Lower lobe of right lung (tissue), 2 donors: ENCODE measurements around the gene SNRPA. TPM values are rescaled to one million over a fixed set of nuclear protein-coding genes. Genes with fewer than 3 reads are reported as not detected.
"Not testable (repeated sequence)": the region's sequence is repeated elsewhere in the genome, so short reads cannot be mapped to it uniquely, and the experiment has no call there.

ENCODE experiments used
- ATAC-seq, 2 donors: fragments of 200-7000 bp; cut with Tn5 transposase; one replicate each; pipeline ENCODE4 v1.9.1; 2020 to 2022; ENCODE audit warnings: mild to moderate bottlenecking in 2 of 2, moderate library complexity in 2 of 2
- DNase-seq: peaks from one replicate; pipeline ENCODE4 v3.0.0-alpha.2; 2020
- H3K27ac ChIP-seq: fragments of 200-600 bp; one replicate; pipeline ENCODE4 v1.8.0; 2022
- H3K27me3 ChIP-seq: fragments of 200-600 bp; one replicate; pipeline ENCODE4 v1.8.0; 2022; ENCODE audit warnings: low read depth
- H3K36me3 ChIP-seq: fragments of 200-600 bp; one replicate; pipeline ENCODE4 v1.8.0; 2022; ENCODE audit warnings: mild to moderate bottlenecking
- H3K4me1 ChIP-seq: fragments of 200-600 bp; one replicate; pipeline ENCODE4 v1.8.0; 2022
- H3K4me3 ChIP-seq: fragments of 200-600 bp; one replicate; pipeline ENCODE4 v1.8.0; 2022; ENCODE audit warnings: mild to moderate bottlenecking
- H3K9me3 ChIP-seq: fragments of 200-600 bp; one replicate; pipeline ENCODE4 v1.8.0; 2022
- intact Hi-C: fragments of 100-400 bp; cut with DNase I; formaldehyde crosslinking; loops from one replicate; pipeline ENCODE4 v1.11.0; 2022
- total RNA-seq: library from RNA; stranded (reverse); fragmentation: NEBNext Ultra II Directional; extraction: Animal tissue kit (Norgen Biotek cat#: 25700); gene quantifications from one replicate; pipeline ENCODE4 v1.2.1, GENCODE V29; 2021
- TF ChIP-seq, protein P1 (sequence below): fragments of 200-600 bp; IDR thresholded peaks from one replicate; pipeline ENCODE4 v1.8.0; 2022; ENCODE audit warnings: antibody characterized with exemption, mild to moderate bottlenecking
- donor health status: DM: no; HTN: yes; CAD: no; lungs with severe emphysema.

The SNRPA gene
- total RNA-seq, 1 donor from 2014 or later, result 44.8 TPM

DNA sequence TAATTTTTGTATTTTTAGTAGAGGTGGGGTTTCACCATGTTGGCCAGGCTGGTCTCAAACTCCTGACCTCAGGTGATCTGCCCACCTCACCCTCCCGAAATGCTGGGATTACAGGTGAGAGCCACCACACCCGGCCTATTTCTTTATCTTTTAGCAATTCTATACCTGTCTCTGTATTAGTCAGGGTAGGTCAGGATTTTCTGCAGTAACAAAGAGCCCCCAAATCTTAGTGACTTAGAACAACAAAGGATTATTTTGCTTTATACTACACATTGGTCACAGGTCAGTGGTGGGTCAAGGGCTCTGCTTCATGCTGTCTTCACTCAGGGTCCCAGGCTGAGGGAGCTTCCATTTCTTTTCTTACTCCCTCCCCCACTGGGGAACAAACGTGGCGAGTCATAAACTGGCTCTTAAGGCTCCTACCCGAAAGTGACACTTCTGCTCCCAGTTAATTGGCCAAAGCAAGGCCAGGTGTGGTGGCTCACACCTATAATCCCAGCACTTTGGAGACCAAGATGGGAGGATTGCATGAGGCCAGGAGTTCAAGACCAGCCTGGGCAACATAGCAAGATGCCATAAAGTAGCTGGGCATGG, 27.2 kb upstream of the SNRPA start:
- DNase-seq (no peak), ATAC-seq (no peak)
- no peaks in the 10 kb centered on the region for H3K27me3 ChIP-seq
- H3K9me3 ChIP-seq, result no peaks in the 10 kb centered on the region
- no peak overlapping the region for H3K27ac ChIP-seq
- peaks cover 57% of the 10 kb centered on the region for H3K36me3 ChIP-seq
- TF ChIP-seq, protein P1, sequence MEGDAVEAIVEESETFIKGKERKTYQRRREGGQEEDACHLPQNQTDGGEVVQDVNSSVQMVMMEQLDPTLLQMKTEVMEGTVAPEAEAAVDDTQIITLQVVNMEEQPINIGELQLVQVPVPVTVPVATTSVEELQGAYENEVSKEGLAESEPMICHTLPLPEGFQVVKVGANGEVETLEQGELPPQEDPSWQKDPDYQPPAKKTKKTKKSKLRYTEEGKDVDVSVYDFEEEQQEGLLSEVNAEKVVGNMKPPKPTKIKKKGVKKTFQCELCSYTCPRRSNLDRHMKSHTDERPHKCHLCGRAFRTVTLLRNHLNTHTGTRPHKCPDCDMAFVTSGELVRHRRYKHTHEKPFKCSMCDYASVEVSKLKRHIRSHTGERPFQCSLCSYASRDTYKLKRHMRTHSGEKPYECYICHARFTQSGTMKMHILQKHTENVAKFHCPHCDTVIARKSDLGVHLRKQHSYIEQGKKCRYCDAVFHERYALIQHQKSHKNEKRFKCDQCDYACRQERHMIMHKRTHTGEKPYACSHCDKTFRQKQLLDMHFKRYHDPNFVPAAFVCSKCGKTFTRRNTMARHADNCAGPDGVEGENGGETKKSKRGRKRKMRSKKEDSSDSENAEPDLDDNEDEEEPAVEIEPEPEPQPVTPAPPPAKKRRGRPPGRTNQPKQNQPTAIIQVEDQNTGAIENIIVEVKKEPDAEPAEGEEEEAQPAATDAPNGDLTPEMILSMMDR, result no peak
- intact Hi-C loops, result no loop called here
- H3K4me3 ChIP-seq, result no peak overlapping the region
- H3K4me1 ChIP-seq, result peaks cover 54% of the 10 kb centered on the region

DNA sequence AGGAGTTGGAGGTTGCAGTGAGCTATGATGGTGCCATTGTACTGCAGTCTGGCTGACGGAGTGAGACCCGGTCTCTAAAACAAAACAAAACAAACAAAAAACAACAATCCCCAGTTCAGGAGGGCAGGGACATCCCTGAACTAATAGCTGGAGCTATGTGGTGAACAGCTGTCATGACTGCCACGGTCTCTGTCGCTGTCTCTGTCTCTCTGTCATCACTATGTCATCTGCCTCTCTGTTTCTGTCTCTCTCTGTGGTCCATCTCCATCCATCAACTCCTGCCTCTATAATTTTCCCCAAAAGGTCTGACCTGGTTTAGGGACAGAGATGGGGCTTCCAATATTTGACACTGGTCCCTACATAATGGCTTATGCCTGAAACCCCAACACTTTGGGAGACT, 26.7 kb upstream of the SNRPA start:
- Histone ChIP-seq H3K4me3 (no peak overlapping the region), H3K36me3 (peaks cover 62% of the 10 kb centered on the region), H3K27ac (no peak overlapping the region), H3K9me3 (no peaks in the 10 kb centered on the region), H3K4me1 (peaks cover 48% of the 10 kb centered on the region), H3K27me3 (no peaks in the 10 kb centered on the region)
- DNase-seq (no peak), ATAC-seq (no peak)
- TF ChIP-seq, protein P1, result no peak
- intact Hi-C loops, result no loop called here

DNA sequence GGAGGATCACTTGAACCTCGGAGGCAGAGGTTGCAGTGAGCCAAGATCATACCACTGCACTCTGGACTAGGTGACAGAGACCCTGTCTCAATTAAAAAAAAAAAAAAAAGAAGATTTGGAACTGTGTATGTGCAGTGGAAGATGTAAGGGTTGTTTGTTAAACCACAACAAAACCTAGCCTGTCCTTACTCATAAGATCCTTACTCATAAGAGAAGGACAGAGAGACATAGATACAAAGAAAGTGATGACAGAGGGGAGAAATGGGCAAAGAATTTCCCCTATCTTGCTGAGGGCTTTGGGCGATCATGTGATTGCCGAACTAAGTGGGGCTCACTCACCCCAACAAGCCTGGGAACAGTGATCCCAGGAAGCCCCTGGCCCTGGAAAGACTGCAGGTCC, 26.1 kb upstream of the SNRPA start:
- TF ChIP-seq, protein P1, result no peak
- intact Hi-C loops, result no loop called here
- H3K4me1 ChIP-seq, result peaks cover 43% of the 10 kb centered on the region

DNA sequence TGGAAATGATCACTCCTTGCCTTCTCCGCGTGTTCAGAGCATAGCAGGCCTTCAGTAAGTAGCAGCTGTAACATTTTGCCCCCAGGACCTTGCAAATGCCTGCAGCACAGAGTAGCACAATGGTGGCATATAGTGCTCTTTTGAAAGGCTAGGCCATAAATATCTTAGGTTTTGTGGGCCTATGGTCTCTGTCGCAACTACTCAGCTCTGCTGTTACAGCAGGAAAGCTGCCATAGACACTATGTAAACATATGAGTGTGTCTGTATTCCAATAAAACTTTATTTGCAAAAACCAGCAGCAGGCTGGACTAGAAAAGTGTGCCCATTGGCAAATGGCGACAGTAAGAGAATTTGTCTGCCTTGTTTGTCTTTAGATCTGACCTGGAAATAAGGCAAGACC, 24.7 kb upstream of the SNRPA start:
- TF ChIP-seq, protein P1, result no peak
- H3K4me1 ChIP-seq, result peaks cover 31% of the 10 kb centered on the region
- H3K9me3 ChIP-seq, result no peaks in the 10 kb centered on the region
- no peak overlapping the region for H3K27ac ChIP-seq
- DNase-seq (no peak), ATAC-seq (no peak)
- H3K4me3 ChIP-seq, result no peak overlapping the region
- intact Hi-C loops, result no loop called here
- H3K36me3 ChIP-seq, result peaks cover 82% of the 10 kb centered on the region
- no peaks in the 10 kb centered on the region for H3K27me3 ChIP-seq

More for the DNA sequence above, 26.1 kb upstream of the SNRPA start:
- ATAC-seq, result no peak
- no peaks in the 10 kb centered on the region for H3K27me3 ChIP-seq
- peaks cover 68% of the 10 kb centered on the region for H3K36me3 ChIP-seq
- no peak overlapping the region for H3K27ac ChIP-seq
- no peak for DNase-seq
- no peak overlapping the region for H3K4me3 ChIP-seq
- H3K9me3 ChIP-seq, result no peaks in the 10 kb centered on the region

DNA sequence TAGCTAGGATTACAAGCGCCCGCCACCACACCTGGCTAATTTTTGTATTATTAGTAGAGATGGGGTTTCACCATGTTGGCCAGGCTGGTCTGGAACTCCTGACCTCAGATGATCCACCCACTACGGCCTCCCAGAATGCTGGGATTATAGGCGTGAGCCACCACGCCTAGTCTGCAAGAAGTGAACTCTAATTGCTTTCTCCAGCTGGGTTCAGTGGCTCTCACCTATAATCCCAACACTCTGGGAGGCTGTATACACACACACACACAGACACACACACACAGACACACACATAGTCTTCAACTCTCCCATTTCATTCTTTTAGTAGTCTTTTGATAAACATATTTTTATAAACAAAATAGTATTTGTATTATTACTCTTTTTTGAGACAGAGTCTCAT, 20.9 kb upstream of the SNRPA start:
- intact Hi-C loops, H3K9me3 ChIP-seq, H3K4me3 ChIP-seq, H3K27ac ChIP-seq, ATAC-seq, DNase-seq, H3K27me3 ChIP-seq, H3K4me1 ChIP-seq: not testable (repeated sequence)
- H3K36me3 ChIP-seq, result peaks cover 100% of the 10 kb centered on the region

DNA sequence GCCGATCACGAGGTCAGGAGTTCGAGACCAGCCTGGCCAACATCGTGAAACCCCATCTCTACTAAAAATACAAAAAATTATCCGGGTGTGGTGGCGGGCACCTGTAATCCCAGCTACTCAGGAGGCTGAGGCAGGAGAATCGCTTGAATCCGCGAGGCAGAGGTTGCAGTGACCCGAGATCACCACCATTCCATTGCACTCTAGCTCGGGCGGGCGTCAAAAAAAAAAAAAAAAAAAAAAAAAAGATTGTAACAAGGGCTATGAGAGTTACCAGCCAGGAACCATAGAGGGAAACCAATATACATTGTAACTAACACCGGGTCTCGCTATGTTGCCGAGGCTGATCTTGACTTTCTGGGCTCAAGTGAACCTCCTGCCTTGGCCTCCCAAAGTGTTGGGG, 18.7 kb upstream of the SNRPA start:
- H3K27me3 ChIP-seq, ATAC-seq, H3K9me3 ChIP-seq, H3K4me1 ChIP-seq, H3K4me3 ChIP-seq, intact Hi-C loops, DNase-seq, H3K27ac ChIP-seq: not testable (repeated sequence)
- peaks cover 100% of the 10 kb centered on the region for H3K36me3 ChIP-seq
